Neural cell (in vitro differentiated cells): Measurements from ENCODE around the gene PLD3. TPM values are rescaled to one million over a fixed set of nuclear protein-coding genes. Genes with fewer than 3 reads are reported as not detected.
A peak's percentile ranks its signal among the peaks of the same experiment; 100 is the strongest.

Experiments used
- H2AFZ ChIP-seq: fragments of 200-600, 300-800 bp; sonication (generic), shearing (Covaris generic); 2 replicates; pipeline ENCODE4 v1.6.0; 2014; ENCODE audit warnings: low read depth, mild to moderate bottlenecking, antibody characterized with exemption, low read length, moderate library complexity
- H3F3A ChIP-seq: fragments of 200-600 bp; shearing (Covaris generic); 2 replicates; pipeline ENCODE4 v1.6.1; 2016; ENCODE audit warnings: mild to moderate bottlenecking, moderate library complexity, mixed read lengths, antibody characterized with exemption, low read length; ENCODE audit not compliant: insufficient read depth, poor library complexity, severe bottlenecking
- H3K27ac ChIP-seq: fragments of 200-600, 300-800 bp; sonication (generic), shearing (Covaris generic); 2 replicates; pipeline ENCODE4 v1.5.1; 2014; ENCODE audit warnings: mild to moderate bottlenecking, low read length, moderate library complexity
- H3K27me3 ChIP-seq: fragments of 300-800, 200-600 bp; sonication (generic), shearing (Covaris generic); 2 replicates; pipeline ENCODE4 v1.6.0; 2014; ENCODE audit warnings: mild to moderate bottlenecking, low read depth, low read length, moderate library complexity; ENCODE audit not compliant: insufficient read depth
- H3K36me3 ChIP-seq: fragments of 300-800, 200-600 bp; sonication (generic), shearing (Covaris generic); 2 replicates; pipeline ENCODE4 v1.5.1; 2014; ENCODE audit warnings: mild to moderate bottlenecking, antibody characterized with exemption, low read length, moderate library complexity; ENCODE audit not compliant: insufficient read depth
- H3K4me2 ChIP-seq: fragments of 300-800, 200-600 bp; sonication (generic), shearing (Covaris generic); 2 replicates; pipeline ENCODE4 v1.6.0; 2014; ENCODE audit warnings: mild to moderate bottlenecking, low read length
- H3K4me3 ChIP-seq: fragments of 300-800, 200-600 bp; sonication (generic), shearing (Covaris generic); 2 replicates; pipeline ENCODE4 v1.5.1; 2014; ENCODE audit warnings: mild to moderate bottlenecking, low read length, moderate library complexity
- H3K79me2 ChIP-seq: fragments of 200-600 bp; shearing (Covaris generic); replicated peaks from 2 replicates; pipeline ENCODE4 v1.6.0; 2014; ENCODE audit warnings: mild to moderate bottlenecking, low read length, moderate library complexity; ENCODE audit not compliant: insufficient read depth
- H3K9ac ChIP-seq: fragments of 300-800, 200-600 bp; sonication (generic), shearing (Covaris generic); 2 replicates; pipeline ENCODE4 v1.6.1; 2016; ENCODE audit warnings: mild to moderate bottlenecking, low read length, mixed read lengths
- H3K9me2 ChIP-seq: fragments of 200-600 bp; shearing (Covaris generic); 2 replicates; pipeline ENCODE4 v1.6.1; 2016; ENCODE audit warnings: mild to moderate bottlenecking, low read length, mixed read lengths; ENCODE audit not compliant: insufficient read depth
- H3K9me3 ChIP-seq: fragments of 200-600, 300-800 bp; sonication (generic), shearing (Covaris generic); 2 replicates; pipeline ENCODE4 v1.6.1; 2016; ENCODE audit warnings: mild to moderate bottlenecking, mixed run types, low read length, moderate library complexity, mixed read lengths
- H4K20me1 ChIP-seq: fragments of 200-600 bp; shearing (Covaris generic); 2 replicates; pipeline ENCODE4 v1.6.1; 2016; ENCODE audit warnings: mild to moderate bottlenecking, mixed run types; ENCODE audit not compliant: insufficient read depth
- CTCF ChIP-seq: fragments of 450-650 bp; IDR thresholded peaks from 2 replicates; pipeline ENCODE4 v1.5.1; 2014; ENCODE audit warnings: antibody characterized with exemption, mild to moderate bottlenecking, moderate library complexity; ENCODE audit not compliant: poor library complexity, severe bottlenecking
- EP300 ChIP-seq: fragments of 450-650 bp; conservative IDR thresholded peaks from 2 replicates; pipeline ENCODE4 v1.6.1; 2014; ENCODE audit warnings: antibody characterized with exemption, mild to moderate bottlenecking, moderate library complexity; ENCODE audit not compliant: poor library complexity, severe bottlenecking
- EZH2 ChIP-seq: fragments of 200-600, 300-800 bp; shearing (Covaris generic), sonication (generic); IDR thresholded peaks from 2 replicates; pipeline ENCODE4 v1.6.1; 2014; ENCODE audit warnings: antibody characterized with exemption, low read length, borderline replicate concordance, mild to moderate bottlenecking; ENCODE audit not compliant: insufficient read depth, poor library complexity, severe bottlenecking
- MXI1 ChIP-seq: fragments of 450-650 bp; conservative IDR thresholded peaks from 2 replicates; pipeline ENCODE4 v1.6.1; 2014; ENCODE audit warnings: antibody characterized with exemption, mild to moderate bottlenecking; ENCODE audit not compliant: poor library complexity, severe bottlenecking
- POLR2AphosphoS5 ChIP-seq: IDR thresholded peaks from 2 replicates; pipeline ENCODE4 v1.6.1; 2012
- RAD21 ChIP-seq: fragments of 450-650 bp; conservative IDR thresholded peaks from 2 replicates; pipeline ENCODE4 v1.6.1; 2014; ENCODE audit warnings: antibody characterized with exemption, mild to moderate bottlenecking, moderate library complexity
- REST ChIP-seq: IDR thresholded peaks from 2 replicates; pipeline ENCODE4 v1.6.1; 2012; ENCODE audit warnings: borderline replicate concordance
- SMC3 ChIP-seq: fragments of 450-650 bp; conservative IDR thresholded peaks from 2 replicates; pipeline ENCODE4 v1.6.1; 2014; ENCODE audit warnings: antibody characterized with exemption, mild to moderate bottlenecking, moderate library complexity; ENCODE audit not compliant: poor library complexity
- TAF1 ChIP-seq: IDR thresholded peaks from 2 replicates; pipeline ENCODE4 v1.6.1; 2012; ENCODE audit warnings: low read depth
- polyA minus RNA-seq: library from RNA; depleted of rRNA, polyadenylated mRNA; stranded (reverse); fragments of >200 nt; gene quantifications from 2 replicates; pipeline ENCODE4 v1.2.3, GENCODE V29; 2014
- polyA plus RNA-seq: library from polyadenylated mRNA; depleted of rRNA; stranded (reverse); fragments of >200 nt; gene quantifications from 2 replicates; pipeline ENCODE4 v1.2.3, GENCODE V29; 2014

The PLD3 gene
- polyA plus RNA-seq (426 and 454 TPM in 2 replicates), polyA minus RNA-seq (315 and 361 TPM in 2 replicates)

GRCh38 chr19:40348125-40348913 lies at the start of gene PLD3, which contains the start of gene C19orf47:
TSS of gene PLD3 (plus strand) at chr19:40348695. CDS start at chr19:40366484, 17,789 bp downstream.
TSS of gene C19orf47 (minus strand) at chr19:40348397. CDS start at chr19:40341857, 6,540 bp downstream.
- TF ChIP-seq REST (peak; percentile 18), CTCF (peak; percentile 6), SMC3 (no peak), EP300 (peak; percentile 71), MXI1 (peak; percentile 69), TAF1 (peak; percentile 76), RAD21 (no peak), POLR2AphosphoS5 (peak; percentile 96)
- Histone ChIP-seq H3K36me3 (no peaks in the 10 kb centered on the region), H3F3A (no peaks in the 10 kb centered on the region), H3K79me2 (peaks cover 30% of the 10 kb centered on the region), H3K27ac (peak within 1 kb of the TSS; percentile 94), H3K9me2 (no peaks in the 10 kb centered on the region), H3K4me2 (peak within 1 kb of the TSS; percentile 95), H3K9ac (peak within 1 kb of the TSS; percentile 89), H3K9me3 (no peaks in the 10 kb centered on the region), H4K20me1 (no peaks in the 10 kb centered on the region), H2AFZ (peak within 1 kb of the TSS; percentile 93), H3K27me3 (no peaks in the 10 kb centered on the region), H3K4me3 (peak within 1 kb of the TSS; percentile 83)

- H3K79me2 ChIP-seq = no peaks in the 10 kb centered on the region
- no peaks in the 10 kb centered on the region for H3K27me3 ChIP-seq
- no peaks in the 10 kb centered on the region for H3F3A ChIP-seq
- H3K4me3 ChIP-seq = no peak overlapping the region
- no peak overlapping the region for H3K9ac ChIP-seq
- no peaks in the 10 kb centered on the region for H4K20me1 ChIP-seq
- H3K36me3 ChIP-seq = no peaks in the 10 kb centered on the region
- H3K27ac ChIP-seq = no peak overlapping the region
- no peak overlapping the region for H2AFZ ChIP-seq
- no peaks in the 10 kb centered on the region for H3K9me3 ChIP-seq
- no peak overlapping the region for H3K4me2 ChIP-seq
- TF ChIP-seq SMC3 = no peak
- no peak for TF ChIP-seq REST
- TF ChIP-seq MXI1 = no peak
- TF ChIP-seq RAD21 = no peak
- TF ChIP-seq TAF1 = no peak
- TF ChIP-seq EP300 = no peak
- TF ChIP-seq POLR2AphosphoS5 = no peak
- no peak for TF ChIP-seq CTCF
- no peak for TF ChIP-seq EZH2
- H3K9me2 ChIP-seq = no peaks in the 10 kb centered on the region
Measured at GRCh38 chr19:40300668-40301067, 47.8 kb upstream of the PLD3 start.
